A673 (cell line): ENCODE results near the gene TEAD1. TPM values are rescaled to one million over a fixed set of nuclear protein-coding genes. Genes with fewer than 3 reads are reported as not detected.

Experiments used
- BruUV-seq: library from RNA; stranded (reverse); fragments of 400-500 nt; replicated peaks from 2 replicates; lab custom pipeline; 2021; lab: Mats Ljungman, UMichigan
- CTCF ChIA-PET: fragments of 300-600 bp; sonication (Branson Sonifier 250); formaldehyde crosslinking; loops from one replicate; lab custom pipeline; 2022; ENCODE audit warnings: antibody characterized with exemption; lab: Charles Lee
- POLR2A ChIA-PET: fragments of 300-600 bp; sonication (Branson Sonifier 250); formaldehyde crosslinking; loops from one replicate; lab custom pipeline; 2022; ENCODE audit warnings: antibody characterized with exemption; ENCODE audit not compliant: low non-redundant PET; lab: Charles Lee
- DNase-seq: peaks from one replicate; pipeline ENCODE4 v3.0.0-alpha.2; 2015; ENCODE audit warnings: low spot score
- H3K27ac ChIP-seq: fragments of 200-600 bp; sonication (generic); 2 replicates; pipeline ENCODE4 v1.5.1; 2016; ENCODE audit warnings: mixed run types, low read depth, mild to moderate bottlenecking, mixed read lengths, antibody characterized with exemption, low read length; ENCODE audit not compliant: poor library complexity, severe bottlenecking
- H3K27me3 ChIP-seq: fragments of 200-600 bp; sonication (generic); replicated peaks from 2 replicates; pipeline ENCODE4 v1.6.1; 2017; ENCODE audit warnings: mixed run types, low read depth, mild to moderate bottlenecking, mixed read lengths, antibody characterized with exemption, low read length; ENCODE audit not compliant: insufficient read depth, poor library complexity
- H3K36me3 ChIP-seq: fragments of 200-600 bp; sonication (generic); 2 replicates; pipeline ENCODE4 v1.6.1; 2016; ENCODE audit warnings: mixed run types, mild to moderate bottlenecking, mixed read lengths, antibody characterized with exemption, low read length; ENCODE audit not compliant: insufficient read depth, poor library complexity, severe bottlenecking
- H3K4me1 ChIP-seq: fragments of 200-600 bp; sonication (generic); 2 replicates; pipeline ENCODE4 v1.6.1; 2017; ENCODE audit warnings: mixed run types, mild to moderate bottlenecking, mixed read lengths, antibody characterized with exemption, low read length; ENCODE audit not compliant: insufficient read depth, poor library complexity, severe bottlenecking
- H3K4me3 ChIP-seq: fragments of 200-600 bp; sonication (generic); 2 replicates; pipeline ENCODE4 v1.5.1; 2016; ENCODE audit warnings: low read depth, mixed run types, mild to moderate bottlenecking, mixed read lengths, low read length; ENCODE audit not compliant: poor library complexity, severe bottlenecking
- H3K9me3 ChIP-seq: fragments of 200-600 bp; sonication (generic); 2 replicates; pipeline ENCODE4 v1.6.1; 2016; ENCODE audit warnings: mixed run types, low read depth, mild to moderate bottlenecking, mixed read lengths, antibody characterized with exemption, low read length; ENCODE audit not compliant: poor library complexity, severe bottlenecking
- EZH2 ChIP-seq: fragments of 200-600 bp; sonication (generic); IDR thresholded peaks from 2 replicates; pipeline ENCODE4 v1.6.1; 2017; ENCODE audit warnings: borderline replicate concordance, low read depth, mild to moderate bottlenecking, mixed read lengths, antibody characterized with exemption, low read length; ENCODE audit not compliant: poor library complexity, severe bottlenecking
- intact Hi-C: fragments of 100-400 bp; cut with micrococcal nuclease; formaldehyde crosslinking; loops from one replicate; pipeline ENCODE4 v1.10.0; 2022; ENCODE audit not compliant: unreplicated experiment
- total RNA-seq: library from RNA; stranded (reverse); gene quantifications from 2 replicates; pipeline ENCODE4 v1.2.3, GENCODE V29; 2021
- TF ChIP-seq, protein P1 (sequence below): fragments of 300-800, 200-600 bp; sonication (generic); conservative IDR thresholded peaks from 2 replicates; pipeline ENCODE4 v1.5.1; 2017; ENCODE audit warnings: low read depth, mild to moderate bottlenecking, antibody characterized with exemption, low read length, moderate library complexity, mixed read lengths

TEAD1 gene
- total RNA-seq, 1 experiment from 2014 or later, result 81.8 TPM

DNA sequence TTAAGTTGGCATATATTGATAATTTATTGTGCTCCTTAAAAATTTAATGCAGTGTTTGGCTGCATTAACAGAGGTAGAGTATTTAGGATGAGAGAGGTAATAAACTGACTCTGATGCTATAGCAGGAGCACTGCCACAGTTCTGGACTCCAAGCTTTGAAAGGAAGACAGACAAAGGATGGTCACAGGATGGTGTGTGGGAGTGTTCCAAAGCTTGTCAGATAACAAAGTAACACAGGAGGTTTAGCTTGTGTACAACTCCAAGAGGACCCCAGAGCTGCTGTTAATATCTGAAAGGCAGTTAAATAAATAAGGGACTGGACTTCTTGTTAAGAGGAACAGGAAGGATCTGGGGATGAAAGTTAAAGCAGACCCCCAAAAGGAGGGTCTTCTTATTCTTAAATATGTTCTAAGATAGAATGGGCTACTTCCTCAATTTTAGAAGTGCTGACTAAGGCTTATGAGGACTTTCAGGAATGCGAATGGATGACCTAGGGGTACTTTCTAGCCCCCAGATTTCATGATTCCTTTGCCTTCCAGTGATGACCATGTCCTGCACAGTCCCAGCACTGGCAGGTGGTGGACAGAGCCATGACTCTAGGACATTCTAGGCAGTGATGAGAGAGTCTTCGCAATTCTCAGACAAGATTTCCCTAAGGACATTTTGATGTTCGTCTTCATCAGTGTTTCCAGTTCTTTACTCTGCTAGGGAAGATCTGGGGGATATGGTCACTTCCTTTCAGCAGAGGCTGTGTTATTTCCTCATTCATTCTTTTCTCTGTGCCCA, 185.8 kb downstream of the TEAD1 start:
- Histone ChIP-seq H3K27ac (no peak overlapping the region), H3K36me3 (no peaks in the 10 kb centered on the region), H3K27me3 (no peaks in the 10 kb centered on the region), H3K4me1 (peaks cover 30% of the 10 kb centered on the region), H3K9me3 (no peaks in the 10 kb centered on the region), H3K4me3 (no peak overlapping the region)
- intact Hi-C loops, result loop anchor here (10.0 kb wide), 1 partner anchor 185 kb away; the partner anchor contains the start of gene TEAD1
- TF ChIP-seq, protein P1, sequence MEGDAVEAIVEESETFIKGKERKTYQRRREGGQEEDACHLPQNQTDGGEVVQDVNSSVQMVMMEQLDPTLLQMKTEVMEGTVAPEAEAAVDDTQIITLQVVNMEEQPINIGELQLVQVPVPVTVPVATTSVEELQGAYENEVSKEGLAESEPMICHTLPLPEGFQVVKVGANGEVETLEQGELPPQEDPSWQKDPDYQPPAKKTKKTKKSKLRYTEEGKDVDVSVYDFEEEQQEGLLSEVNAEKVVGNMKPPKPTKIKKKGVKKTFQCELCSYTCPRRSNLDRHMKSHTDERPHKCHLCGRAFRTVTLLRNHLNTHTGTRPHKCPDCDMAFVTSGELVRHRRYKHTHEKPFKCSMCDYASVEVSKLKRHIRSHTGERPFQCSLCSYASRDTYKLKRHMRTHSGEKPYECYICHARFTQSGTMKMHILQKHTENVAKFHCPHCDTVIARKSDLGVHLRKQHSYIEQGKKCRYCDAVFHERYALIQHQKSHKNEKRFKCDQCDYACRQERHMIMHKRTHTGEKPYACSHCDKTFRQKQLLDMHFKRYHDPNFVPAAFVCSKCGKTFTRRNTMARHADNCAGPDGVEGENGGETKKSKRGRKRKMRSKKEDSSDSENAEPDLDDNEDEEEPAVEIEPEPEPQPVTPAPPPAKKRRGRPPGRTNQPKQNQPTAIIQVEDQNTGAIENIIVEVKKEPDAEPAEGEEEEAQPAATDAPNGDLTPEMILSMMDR, result no peak
- no peak for TF ChIP-seq EZH2
- ChIA-PET CTCF (no interaction called here), POLR2A (no interaction called here)
- BruUV-seq, result no TSS peak
- DNase-seq, result no peak

DNA sequence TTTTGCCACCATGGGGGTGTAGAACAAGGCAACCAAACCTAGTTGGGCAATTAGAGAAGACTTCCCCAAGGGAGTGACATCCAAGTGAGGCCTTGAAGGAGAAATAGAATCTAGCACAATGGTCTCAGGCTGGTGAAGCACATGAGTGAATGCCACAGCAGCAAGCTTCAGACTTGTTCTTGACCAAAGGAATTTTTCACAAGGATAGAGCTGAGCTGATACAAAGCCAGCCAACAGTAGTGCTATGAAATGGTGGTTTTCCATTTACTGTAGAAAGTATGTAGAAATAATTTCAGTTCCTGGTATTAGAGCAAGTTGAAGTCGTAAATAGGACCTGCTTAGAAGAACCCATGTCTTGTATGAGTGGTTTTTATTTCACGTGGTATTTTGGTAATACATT, 186.6 kb downstream of the TEAD1 start:
- ChIA-PET POLR2A (no interaction called here), CTCF (no interaction called here)
- Histone ChIP-seq H3K4me3 (no peak overlapping the region), H3K36me3 (no peaks in the 10 kb centered on the region), H3K27me3 (no peaks in the 10 kb centered on the region), H3K27ac (no peak overlapping the region), H3K9me3 (no peaks in the 10 kb centered on the region), H3K4me1 (peaks cover 38% of the 10 kb centered on the region)
- intact Hi-C loops, result loop anchor here (10.0 kb wide), 1 partner anchor 186 kb away; the partner anchor contains the start of gene TEAD1
- TF ChIP-seq, protein P1, result no peak
- no peak for TF ChIP-seq EZH2
- no peak for DNase-seq
- BruUV-seq, result no TSS peak

DNA sequence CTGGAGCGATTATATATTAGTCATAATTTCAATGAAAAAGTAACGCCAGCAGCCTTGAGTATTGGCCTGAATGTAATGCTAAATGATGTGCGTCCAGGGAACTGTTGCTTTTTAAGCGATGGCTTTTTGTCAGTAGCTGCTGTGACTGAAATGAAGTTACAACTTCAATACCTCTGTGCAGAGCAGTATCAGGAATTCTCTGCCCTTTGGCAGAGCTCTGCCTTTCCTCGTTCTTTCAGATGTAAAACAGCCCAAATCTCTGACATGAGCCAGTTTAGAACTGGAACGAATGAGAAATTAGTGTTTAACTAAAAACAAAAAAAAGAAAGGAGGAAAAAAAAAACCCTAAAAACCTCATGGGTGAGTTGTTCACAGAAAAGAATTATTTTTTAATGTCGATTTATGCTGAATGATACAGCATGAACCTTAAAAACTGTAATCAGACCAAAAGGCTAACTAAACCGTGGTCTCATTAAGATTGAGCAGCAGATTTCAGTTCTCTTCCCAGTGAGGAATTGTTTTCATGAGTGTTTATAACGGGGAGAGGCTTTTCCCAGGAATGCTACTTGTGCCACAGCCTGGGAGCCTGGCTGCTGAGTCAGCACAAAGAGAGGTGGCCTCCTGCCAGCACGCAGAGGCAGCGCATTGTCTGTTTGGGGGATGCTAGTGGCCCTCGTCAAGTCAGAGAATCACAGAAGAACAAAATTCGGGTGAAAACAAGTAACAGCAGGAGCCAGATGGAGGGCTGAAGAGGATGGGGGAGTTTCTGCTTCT, 188.7 kb downstream of the TEAD1 start:
- ChIA-PET CTCF (no interaction called here), POLR2A (no interaction called here)
- peaks cover 41% of the 10 kb centered on the region for H3K4me1 ChIP-seq
- H3K27ac ChIP-seq, result peak overlapping the region; percentile 78
- BruUV-seq, result no TSS peak
- H3K36me3 ChIP-seq, result no peaks in the 10 kb centered on the region
- intact Hi-C loops, result loop anchor here (10.0 kb wide), 1 partner anchor 188 kb away; the partner anchor contains the start of gene TEAD1
- no peak for TF ChIP-seq EZH2
- TF ChIP-seq, protein P1, result no peak
- no peaks in the 10 kb centered on the region for H3K27me3 ChIP-seq
- DNase-seq, result peak; percentile 77
- H3K9me3 ChIP-seq, result no peaks in the 10 kb centered on the region
- peak overlapping the region; percentile 34 for H3K4me3 ChIP-seq
